HG02678 (cell line): ENCODE results near the gene JAKMIP2.
"Not testable (repeated sequence)": the region's sequence is repeated elsewhere in the genome, so short reads cannot be mapped to it uniquely, and the experiment has no call there.

Experiments
- ATAC-seq: cut with Tn5 transposase; IDR thresholded peaks from one replicate; pipeline ENCODE4 v1.9.1; 2021; ENCODE audit warnings: mild to moderate bottlenecking, moderate library complexity; ENCODE audit not compliant: unreplicated experiment

JAKMIP2 gene

GRCh38 chr5:147782110-147783028, at the start of gene JAKMIP2:
Gene JAKMIP2, minus strand, starts transcription at chr5:147782728. Its CDS starts 110,922 bp downstream, at chr5:147671806.
- ATAC-seq, result peak; percentile 58

- no peak for ATAC-seq
Measured at GRCh38 chr5:147831465-147831864, 48.9 kb upstream of the JAKMIP2 start, which contains the start of gene SPINK1. Gene SPINK1, minus strand, starts transcription at chr5:147831671. Its CDS starts 94 bp downstream, at chr5:147831577.

- no peak for ATAC-seq
Measured at GRCh38 chr5:147830035-147830434, 47.5 kb upstream of the JAKMIP2 start.

- not testable (repeated sequence) for ATAC-seq
Measured at GRCh38 chr5:147827017-147827416, 44.5 kb upstream of the JAKMIP2 start.

GRCh38 chr5:147826361-147826760, 43.8 kb upstream of the JAKMIP2 start:
- no peak for ATAC-seq

- peak; percentile 83 for ATAC-seq
Measured at GRCh38 chr5:147822686-147823491, 40.4 kb upstream of the JAKMIP2 start.

GRCh38 chr5:147822222-147822621, 39.7 kb upstream of the JAKMIP2 start:
- peak; percentile 7 for ATAC-seq

GRCh38 chr5:147821766-147822165, 39.2 kb upstream of the JAKMIP2 start:
- no peak for ATAC-seq

GRCh38 chr5:147819261-147819770, 36.8 kb upstream of the JAKMIP2 start:
- no peak for ATAC-seq

- no peak for ATAC-seq
Measured at GRCh38 chr5:147818290-147818689, 35.8 kb upstream of the JAKMIP2 start.

- ATAC-seq, result no peak
Measured at GRCh38 chr5:147813696-147814095, 31.2 kb upstream of the JAKMIP2 start.

GRCh38 chr5:147809830-147810666, 27.5 kb upstream of the JAKMIP2 start:
- no peak for ATAC-seq

GRCh38 chr5:147805030-147805454, 22.5 kb upstream of the JAKMIP2 start:
- peak; percentile 67 for ATAC-seq

GRCh38 chr5:147804334-147804733, 21.8 kb upstream of the JAKMIP2 start:
- no peak for ATAC-seq

GRCh38 chr5:147803926-147804325, 21.4 kb upstream of the JAKMIP2 start:
- ATAC-seq, result no peak

GRCh38 chr5:147803161-147803560, 20.6 kb upstream of the JAKMIP2 start:
- not testable (repeated sequence) for ATAC-seq

GRCh38 chr5:147801461-147801860, 18.9 kb upstream of the JAKMIP2 start:
- no peak for ATAC-seq

GRCh38 chr5:147800491-147800890, 18.0 kb upstream of the JAKMIP2 start:
- ATAC-seq, result no peak

GRCh38 chr5:147796556-147797308, 14.2 kb upstream of the JAKMIP2 start:
- no peak for ATAC-seq

GRCh38 chr5:147791181-147791580, 8.7 kb upstream of the JAKMIP2 start:
- ATAC-seq, result no peak
